HepG2 (cell line): ENCODE results near the gene APOC4. TPM values are rescaled to one million over a fixed set of nuclear protein-coding genes. Genes with fewer than 3 reads are reported as not detected.
A peak's percentile ranks its signal among the peaks of the same experiment; 100 is the strongest.

ENCODE experiments used
- ATF1 ChIP-seq: IDR thresholded peaks from 2 replicates; pipeline ENCODE4 v1.6.1; 2016; ENCODE audit warnings: mild to moderate bottlenecking, control low read depth
- CREM ChIP-seq, 2 experiments: sonication (generic) in 1 of 2; formaldehyde crosslinking in 1 of 2; IDR thresholded peaks; 2 replicates each; pipeline versions ENCODE4 v1.4.0 to v1.6.1; 2016 to 2020; ENCODE audit warnings: antibody characterized with exemption in 1 of 2, mild to moderate bottlenecking in 1 of 2, missing genetic modification reagents in 1 of 2
- KDM5A ChIP-seq: fragments of 200-600 bp; sonication (generic); IDR thresholded peaks from 2 replicates; pipeline ENCODE4 v1.7.0; 2018; ENCODE audit warnings: antibody characterized with exemption, mild to moderate bottlenecking, low read length, borderline replicate concordance
- KLF6 ChIP-seq: IDR thresholded peaks from 2 replicates; pipeline ENCODE4 v1.8.0; 2016; ENCODE audit warnings: missing biosample characterization, missing genetic modification reagents
- SMAD9 ChIP-seq: sonication (generic); formaldehyde crosslinking; IDR thresholded peaks from 2 replicates; pipeline ENCODE4 v1.5.1; 2020; ENCODE audit warnings: mild to moderate bottlenecking, missing genetic modification reagents
- TBX2 ChIP-seq: sonication (generic); formaldehyde crosslinking; IDR thresholded peaks from 2 replicates; pipeline ENCODE4 v1.5.0; 2020; ENCODE audit warnings: missing genetic modification reagents, mild to moderate bottlenecking, borderline replicate concordance
- ZBTB25 ChIP-seq: IDR thresholded peaks from 2 replicates; pipeline ENCODE4 v1.6.1; 2018; ENCODE audit warnings: missing genetic modification reagents
- ZNF232 ChIP-seq: sonication (generic); formaldehyde crosslinking; IDR thresholded peaks from 2 replicates; pipeline ENCODE4 v1.4.0; 2020; ENCODE audit warnings: missing genetic modification reagents, borderline replicate concordance
- ZNF432 ChIP-seq: sonication (generic); formaldehyde crosslinking; IDR thresholded peaks from 2 replicates; pipeline ENCODE4 v1.5.0; 2020; ENCODE audit warnings: missing genetic modification reagents, mild to moderate bottlenecking, borderline replicate concordance
- ZNF468 ChIP-seq: sonication (generic); formaldehyde crosslinking; IDR thresholded peaks from 2 replicates; pipeline ENCODE4 v1.8.0; 2022; ENCODE audit warnings: mild to moderate bottlenecking, moderate library complexity, missing genetic modification reagents
- ZSCAN31 ChIP-seq: sonication (generic); formaldehyde crosslinking; IDR thresholded peaks from 2 replicates; pipeline ENCODE4 v1.5.0; 2020; ENCODE audit warnings: low read depth, mild to moderate bottlenecking, missing genetic modification reagents
- polyA plus RNA-seq, 8 experiments: library from polyadenylated mRNA; depleted of rRNA in 3 of 8; stranded (reverse) in 7 of 8; unstranded in 1 of 8; fragments of >200 nt; fragmentation: Illumina TruSeq in 4 of 8; extraction: Trizol in 4 of 8; gene quantifications; 2 replicates each; pipeline versions ENCODE4 v1.2.1 to v1.2.3, GENCODE V29; 2011 to 2016; ENCODE audit warnings: low read depth in 4 of 8, missing spikeins in 1 of 8, mixed read lengths in 1 of 8; ENCODE audit not compliant: insufficient read depth in 1 of 8
- total RNA-seq, 5 experiments: library from RNA; depleted of rRNA; stranded (reverse); fragments of >200 nt; fragmentation: Illumina TruSeq; extraction: Trizol; gene quantifications; 2 replicates each; pipeline ENCODE4 v1.2.3, GENCODE V29; 2016; ENCODE audit warnings: low read depth in 1 of 5
- TF ChIP-seq, protein P1 (sequence below): sonication (generic); formaldehyde crosslinking; IDR thresholded peaks from 2 replicates; pipeline ENCODE4 v1.4.0; 2020; ENCODE audit warnings: missing genetic modification reagents, borderline replicate concordance
- TF ChIP-seq, protein P2 (sequence below): sonication (generic); formaldehyde crosslinking; conservative IDR thresholded peaks from 2 replicates; pipeline ENCODE4 v1.4.0; 2020; ENCODE audit warnings: missing genetic modification reagents
- TF ChIP-seq, protein P3 (sequence below): sonication (generic); formaldehyde crosslinking; IDR thresholded peaks from 2 replicates; pipeline ENCODE4 v1.4.0; 2020; ENCODE audit warnings: mild to moderate bottlenecking, missing genetic modification reagents

APOC4 gene
- total and polyA plus RNA-seq, 2 of the 13 experiments (the other 11 are each of a cell fraction or from before 2014, with no cell fraction given): 0.46 TPM; not detected in 1

- TF ChIP-seq, protein P1, sequence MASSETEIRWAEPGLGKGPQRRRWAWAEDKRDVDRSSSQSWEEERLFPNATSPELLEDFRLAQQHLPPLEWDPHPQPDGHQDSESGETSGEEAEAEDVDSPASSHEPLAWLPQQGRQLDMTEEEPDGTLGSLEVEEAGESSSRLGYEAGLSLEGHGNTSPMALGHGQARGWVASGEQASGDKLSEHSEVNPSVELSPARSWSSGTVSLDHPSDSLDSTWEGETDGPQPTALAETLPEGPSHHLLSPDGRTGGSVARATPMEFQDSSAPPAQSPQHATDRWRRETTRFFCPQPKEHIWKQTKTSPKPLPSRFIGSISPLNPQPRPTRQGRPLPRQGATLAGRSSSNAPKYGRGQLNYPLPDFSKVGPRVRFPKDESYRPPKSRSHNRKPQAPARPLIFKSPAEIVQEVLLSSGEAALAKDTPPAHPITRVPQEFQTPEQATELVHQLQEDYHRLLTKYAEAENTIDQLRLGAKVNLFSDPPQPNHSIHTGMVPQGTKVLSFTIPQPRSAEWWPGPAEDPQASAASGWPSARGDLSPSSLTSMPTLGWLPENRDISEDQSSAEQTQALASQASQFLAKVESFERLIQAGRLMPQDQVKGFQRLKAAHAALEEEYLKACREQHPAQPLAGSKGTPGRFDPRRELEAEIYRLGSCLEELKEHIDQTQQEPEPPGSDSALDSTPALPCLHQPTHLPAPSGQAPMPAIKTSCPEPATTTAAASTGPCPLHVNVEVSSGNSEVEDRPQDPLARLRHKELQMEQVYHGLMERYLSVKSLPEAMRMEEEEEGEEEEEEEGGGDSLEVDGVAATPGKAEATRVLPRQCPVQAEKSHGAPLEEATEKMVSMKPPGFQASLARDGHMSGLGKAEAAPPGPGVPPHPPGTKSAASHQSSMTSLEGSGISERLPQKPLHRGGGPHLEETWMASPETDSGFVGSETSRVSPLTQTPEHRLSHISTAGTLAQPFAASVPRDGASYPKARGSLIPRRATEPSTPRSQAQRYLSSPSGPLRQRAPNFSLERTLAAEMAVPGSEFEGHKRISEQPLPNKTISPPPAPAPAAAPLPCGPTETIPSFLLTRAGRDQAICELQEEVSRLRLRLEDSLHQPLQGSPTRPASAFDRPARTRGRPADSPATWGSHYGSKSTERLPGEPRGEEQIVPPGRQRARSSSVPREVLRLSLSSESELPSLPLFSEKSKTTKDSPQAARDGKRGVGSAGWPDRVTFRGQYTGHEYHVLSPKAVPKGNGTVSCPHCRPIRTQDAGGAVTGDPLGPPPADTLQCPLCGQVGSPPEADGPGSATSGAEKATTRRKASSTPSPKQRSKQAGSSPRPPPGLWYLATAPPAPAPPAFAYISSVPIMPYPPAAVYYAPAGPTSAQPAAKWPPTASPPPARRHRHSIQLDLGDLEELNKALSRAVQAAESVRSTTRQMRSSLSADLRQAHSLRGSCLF (CRISPR knock-in tag): no peak
- no peak for TF ChIP-seq ZBTB25 (CRISPR knock-in tag)
- TF ChIP-seq CREM (IDR thresholded peaks at IDR 0.05): peak; percentile 66
- no peak for TF ChIP-seq CREM (CRISPR knock-in tag; IDR thresholded peaks at IDR 0.05)
- TF ChIP-seq, protein P2, sequence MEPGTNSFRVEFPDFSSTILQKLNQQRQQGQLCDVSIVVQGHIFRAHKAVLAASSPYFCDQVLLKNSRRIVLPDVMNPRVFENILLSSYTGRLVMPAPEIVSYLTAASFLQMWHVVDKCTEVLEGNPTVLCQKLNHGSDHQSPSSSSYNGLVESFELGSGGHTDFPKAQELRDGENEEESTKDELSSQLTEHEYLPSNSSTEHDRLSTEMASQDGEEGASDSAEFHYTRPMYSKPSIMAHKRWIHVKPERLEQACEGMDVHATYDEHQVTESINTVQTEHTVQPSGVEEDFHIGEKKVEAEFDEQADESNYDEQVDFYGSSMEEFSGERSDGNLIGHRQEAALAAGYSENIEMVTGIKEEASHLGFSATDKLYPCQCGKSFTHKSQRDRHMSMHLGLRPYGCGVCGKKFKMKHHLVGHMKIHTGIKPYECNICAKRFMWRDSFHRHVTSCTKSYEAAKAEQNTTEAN: no peak
- TF ChIP-seq ZNF232 (CRISPR knock-in tag): no peak
- TF ChIP-seq ATF1 (CRISPR knock-in tag): no peak
- TF ChIP-seq TBX2 (CRISPR knock-in tag): 0 out of 2 replicates have a peak, but pooled peaks have one; percentile 32
- 0 out of 2 replicates have a peak, but pooled peaks have one; percentile 30 for TF ChIP-seq KDM5A
- TF ChIP-seq ZSCAN31: peak; percentile 80; the same call in 1 of the 2 replicates
- no peak for TF ChIP-seq ZNF468
- no peak for TF ChIP-seq ZNF432 (CRISPR knock-in tag)
- TF ChIP-seq, protein P3, sequence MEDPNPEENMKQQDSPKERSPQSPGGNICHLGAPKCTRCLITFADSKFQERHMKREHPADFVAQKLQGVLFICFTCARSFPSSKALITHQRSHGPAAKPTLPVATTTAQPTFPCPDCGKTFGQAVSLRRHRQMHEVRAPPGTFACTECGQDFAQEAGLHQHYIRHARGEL (CRISPR knock-in tag): no peak
- no peak for TF ChIP-seq SMAD9 (CRISPR knock-in tag)
- TF ChIP-seq KLF6 (CRISPR knock-in tag): no peak
These were observed 38.2 kb upstream of the APOC4 start (continued) for GRCh38 chr19:44903602-44904425.
